Activated CD8-positive, alpha-beta memory T cell treated with anti-CD3 and anti-CD28 coated beads, Interleukin-2, amount 50 U/mL, for 24 hours (primary cell): ENCODE results near the gene ZNF202.
"Not testable (repeated sequence)": the region's sequence is repeated elsewhere in the genome, so short reads cannot be mapped to it uniquely, and the experiment has no call there.

ENCODE experiments used
- DNase-seq: peaks from one replicate; pipeline ENCODE4 v3.0.0-alpha.2; 2020; ENCODE audit errors: extremely low read depth

Gene ZNF202

DNA sequence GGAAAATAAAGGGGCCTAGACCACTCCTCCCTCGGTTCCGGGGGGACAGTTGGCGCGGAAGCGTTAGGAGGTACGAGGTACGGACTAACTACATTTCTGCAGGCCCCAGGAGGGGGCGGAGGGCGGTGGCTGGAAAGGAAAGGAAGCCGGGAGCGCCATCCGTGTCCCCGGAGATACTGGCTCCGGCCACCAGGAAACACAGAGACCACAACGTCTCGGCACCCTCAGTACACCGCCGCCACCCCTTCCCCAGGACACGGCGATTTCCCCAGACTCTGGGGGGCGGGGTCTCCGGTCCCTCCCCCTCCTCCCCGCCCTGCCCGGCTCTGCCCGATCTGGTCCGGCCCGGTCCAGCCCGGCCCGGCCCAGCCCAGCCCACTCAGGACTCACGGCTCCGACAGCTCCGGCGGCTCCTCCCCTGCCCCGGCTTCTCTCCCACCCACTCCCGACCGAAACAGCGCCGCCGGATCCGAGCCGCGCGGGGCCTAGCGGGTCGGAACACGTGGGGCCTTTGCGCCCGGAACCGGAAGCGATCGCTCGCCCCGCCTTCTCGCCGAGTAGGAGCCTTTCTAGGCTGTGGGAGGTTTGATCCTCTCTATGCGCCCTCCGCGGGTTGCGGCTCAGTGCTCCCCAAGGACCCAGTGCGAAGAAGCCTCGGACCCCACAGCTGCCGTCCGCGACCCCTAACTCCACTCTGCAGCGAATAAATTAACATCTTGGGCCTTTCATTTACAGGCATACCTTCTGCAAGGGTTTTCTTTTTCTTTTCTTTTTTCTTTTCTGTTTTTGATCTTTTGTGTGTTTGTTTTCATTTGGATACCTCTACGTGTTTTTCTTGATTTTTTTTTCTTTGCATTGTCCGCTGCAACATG lies at the start of gene ZNF202:
Gene ZNF202, minus strand, starts transcription at position 502 of the 872 bp plus-strand sequence. CDS start 10,772 bp downstream, outside the sequence.
- peak; percentile 72 for DNase-seq

DNA sequence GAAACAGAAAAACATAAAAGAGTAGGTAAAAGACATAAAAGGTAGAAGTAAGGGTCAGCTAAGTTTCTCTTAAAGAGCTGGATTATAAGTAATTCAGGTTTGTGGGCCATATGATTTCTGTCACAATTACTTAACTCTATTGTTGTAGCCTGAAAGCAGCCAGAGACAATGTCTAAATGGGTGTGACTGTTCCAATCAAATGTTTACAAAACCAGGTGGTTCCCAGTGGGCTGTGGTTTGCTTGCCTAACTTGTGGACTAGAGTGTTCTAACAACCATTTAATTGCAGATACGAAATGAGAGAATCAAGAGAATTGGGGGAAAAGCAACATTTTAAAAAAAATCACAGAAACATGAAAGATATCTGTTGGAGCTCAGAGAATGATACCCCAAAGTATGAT lies 42.1 kb upstream of the ZNF202 start:
- no peak for DNase-seq

DNA sequence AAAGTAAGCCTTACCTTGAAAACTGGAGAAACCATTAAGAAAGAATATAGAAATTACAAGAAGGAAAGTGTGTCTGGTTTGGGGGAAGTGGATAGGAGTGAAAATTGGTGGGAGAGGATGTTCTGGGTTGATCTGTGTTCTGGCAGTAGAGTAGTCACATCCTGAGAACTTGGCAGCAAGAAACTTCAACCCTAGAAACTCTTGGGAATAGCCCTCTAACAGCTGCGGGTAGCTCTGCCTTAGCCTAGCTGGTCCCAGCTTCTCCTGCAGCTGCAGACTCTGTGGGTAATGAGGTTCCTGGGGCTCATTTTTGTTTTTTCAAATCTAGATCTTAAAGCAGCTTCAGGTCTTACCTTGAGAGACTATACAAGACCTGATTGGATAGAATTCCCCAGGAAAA lies 37.1 kb upstream of the ZNF202 start:
- no peak for DNase-seq

DNA sequence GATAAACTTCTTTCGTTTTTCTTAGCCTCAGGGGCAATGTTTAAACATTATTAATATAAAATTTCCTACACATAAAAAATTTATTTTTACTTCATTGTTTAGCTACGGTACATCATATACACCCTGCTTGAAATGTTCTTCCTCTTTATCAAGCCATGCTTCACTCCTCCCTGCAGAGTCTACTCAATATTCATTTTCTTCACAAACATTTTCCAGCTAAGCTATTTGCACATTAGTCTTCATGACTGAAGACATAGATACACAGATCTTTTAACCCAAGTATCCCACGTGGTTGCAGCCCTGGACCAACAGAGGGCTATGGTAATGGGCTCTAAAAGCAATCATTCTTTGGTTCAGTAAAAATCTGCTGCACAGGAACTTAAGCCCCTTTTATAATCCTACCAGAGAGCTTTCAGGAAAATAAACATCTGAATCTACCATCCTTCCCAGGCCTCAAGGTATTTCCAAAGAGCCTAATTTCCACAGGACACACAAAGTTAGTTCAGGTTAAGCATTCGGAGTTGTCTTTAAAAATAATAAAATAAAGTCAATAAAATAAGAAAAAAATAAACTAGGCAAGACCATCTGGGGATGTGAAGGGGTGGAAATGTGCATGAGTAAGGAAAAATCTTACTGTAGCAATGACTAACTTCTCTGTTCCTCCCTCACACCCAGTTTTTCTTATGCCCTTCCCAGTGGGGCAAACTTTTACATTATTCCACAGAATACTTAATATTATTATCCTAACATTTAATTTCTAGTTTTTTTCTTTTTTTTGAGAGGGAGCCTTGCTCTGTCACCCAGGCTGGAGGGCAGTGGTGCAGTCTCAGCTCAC lies 34.5 kb upstream of the ZNF202 start:
- DNase-seq = no peak

DNA sequence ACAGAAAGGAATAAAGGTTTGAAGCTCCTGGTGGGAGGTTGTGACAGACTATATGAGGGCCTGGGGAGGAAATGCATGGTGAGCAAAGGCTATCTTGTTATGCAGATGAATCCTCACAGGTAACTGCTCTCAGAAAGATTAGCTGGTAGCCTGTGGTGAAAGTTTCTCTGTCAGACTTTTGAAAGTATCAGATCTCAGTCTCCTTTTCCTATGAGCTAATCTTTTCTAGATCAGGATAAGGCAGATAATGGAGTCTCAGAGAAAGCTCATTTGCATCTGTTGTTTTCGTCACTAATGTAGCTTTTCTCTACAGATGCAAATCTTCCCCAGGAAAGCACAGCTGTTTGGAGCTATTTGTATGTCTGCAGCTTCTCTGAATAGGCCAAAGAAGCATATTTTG lies 33.8 kb upstream of the ZNF202 start:
- no peak for DNase-seq

DNA sequence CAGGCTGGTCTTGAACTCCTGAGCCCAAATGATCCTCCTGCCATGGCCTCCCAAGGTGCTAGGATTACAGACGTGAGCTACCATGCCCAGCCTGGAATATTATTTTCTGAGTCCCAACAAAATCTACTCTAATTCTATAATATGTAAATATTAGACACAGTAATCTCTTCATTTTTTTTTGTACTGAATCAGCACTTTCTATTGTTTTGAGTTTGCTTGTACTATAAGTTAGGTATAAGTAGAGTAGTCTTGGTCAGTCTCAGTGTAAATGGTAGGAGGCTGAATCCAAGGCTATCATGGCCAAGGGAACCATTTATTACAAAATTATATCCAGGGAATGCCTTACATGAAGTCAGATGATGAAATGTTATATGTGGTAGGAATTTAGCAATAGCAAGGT lies 32.5 kb upstream of the ZNF202 start:
- no peak for DNase-seq

DNA sequence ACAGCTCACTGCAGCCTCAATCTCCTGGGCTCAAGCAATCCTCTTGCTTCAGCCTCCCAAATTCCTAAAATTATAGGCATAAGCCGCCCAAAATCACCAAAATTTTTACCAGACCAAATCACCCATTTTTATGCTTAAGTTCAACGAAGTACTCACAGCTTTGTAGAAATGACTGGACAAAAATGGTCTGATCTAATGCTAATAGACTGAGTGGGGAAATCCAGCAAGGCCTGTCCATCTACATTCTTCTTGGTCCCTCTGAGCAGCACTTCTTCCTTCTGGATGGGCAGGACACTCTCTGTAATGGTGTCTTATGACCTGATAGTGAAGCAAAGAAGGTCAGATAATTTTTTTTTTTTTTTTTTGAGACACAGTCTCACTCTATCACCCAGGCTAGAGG lies 31.6 kb upstream of the ZNF202 start:
- DNase-seq = no peak

DNA sequence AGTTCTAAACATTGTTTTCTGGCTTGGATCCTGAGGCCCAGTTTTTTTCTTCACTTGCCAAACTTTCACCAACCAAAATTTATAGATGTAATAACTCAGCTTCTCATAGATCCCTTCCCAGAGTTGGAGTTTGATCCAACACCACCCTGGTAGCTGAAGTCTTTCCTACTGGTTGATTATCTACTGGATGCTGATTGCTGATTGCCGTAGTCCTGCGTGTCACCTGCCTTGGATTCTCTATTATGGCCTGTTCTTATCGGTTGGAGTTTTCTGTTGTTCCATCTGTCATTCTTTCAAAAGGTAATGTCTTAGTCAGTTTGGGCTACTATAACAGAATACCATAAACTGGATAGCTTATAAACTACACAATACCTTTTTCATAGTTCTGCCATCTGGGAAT lies 30.2 kb upstream of the ZNF202 start:
- DNase-seq = no peak

DNA sequence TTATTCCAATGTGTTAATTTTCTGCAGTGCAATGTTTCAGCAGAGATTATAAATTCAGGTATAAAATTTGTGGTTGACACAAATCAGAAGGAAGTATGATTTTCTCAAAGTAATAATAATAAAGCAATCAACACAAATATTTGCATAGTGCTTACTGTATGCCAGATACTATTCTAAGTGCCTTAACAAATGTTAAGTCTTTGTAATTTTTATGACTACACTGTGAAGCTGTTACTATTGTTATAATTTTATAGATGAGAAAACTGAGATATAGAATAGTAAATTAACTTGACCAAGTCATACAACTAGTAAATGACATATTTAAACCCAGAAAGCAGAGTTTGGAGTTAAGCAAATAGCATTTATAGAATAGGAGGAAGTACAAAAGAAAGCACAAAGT lies 29.3 kb upstream of the ZNF202 start:
- no peak for DNase-seq

DNA sequence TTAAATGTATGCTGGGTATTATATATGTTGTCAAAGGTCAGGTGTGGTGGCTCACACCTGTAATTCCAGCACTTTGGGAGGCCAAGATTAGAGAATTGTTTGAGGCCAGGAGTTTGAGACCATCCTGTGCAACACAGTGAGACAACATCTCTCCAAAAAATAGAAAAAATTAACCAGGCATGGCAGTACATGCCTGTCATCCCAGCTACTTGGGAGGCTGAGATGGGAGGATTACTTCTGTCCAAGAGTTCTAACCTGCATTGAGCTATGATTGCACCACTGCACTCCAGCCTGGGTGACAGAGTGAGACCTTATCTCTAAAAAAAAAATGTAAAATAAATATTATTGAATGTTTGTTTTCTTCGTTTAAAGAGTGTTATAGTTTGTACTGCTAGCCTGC lies 24.1 kb upstream of the ZNF202 start:
- DNase-seq = no peak

DNA sequence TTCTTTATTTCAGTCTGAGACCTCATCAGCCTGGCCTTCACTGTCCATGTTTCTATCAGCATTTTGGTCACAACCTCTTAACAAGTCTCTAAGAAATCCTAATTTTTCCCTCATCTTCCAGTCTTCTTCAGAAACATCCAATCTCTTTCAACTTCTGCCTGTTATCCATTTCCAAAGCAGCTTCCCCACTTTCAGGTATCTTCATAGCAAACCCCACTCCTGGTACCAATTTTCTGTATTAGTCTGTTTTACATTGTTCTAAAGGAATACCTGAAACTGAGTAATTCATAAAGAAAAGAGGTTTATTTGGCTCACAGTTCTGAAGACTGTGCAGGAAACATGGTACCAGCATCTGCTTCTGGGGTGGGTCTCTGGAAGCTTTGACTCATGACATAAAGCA lies 21.0 kb upstream of the ZNF202 start:
- DNase-seq = no peak

DNA sequence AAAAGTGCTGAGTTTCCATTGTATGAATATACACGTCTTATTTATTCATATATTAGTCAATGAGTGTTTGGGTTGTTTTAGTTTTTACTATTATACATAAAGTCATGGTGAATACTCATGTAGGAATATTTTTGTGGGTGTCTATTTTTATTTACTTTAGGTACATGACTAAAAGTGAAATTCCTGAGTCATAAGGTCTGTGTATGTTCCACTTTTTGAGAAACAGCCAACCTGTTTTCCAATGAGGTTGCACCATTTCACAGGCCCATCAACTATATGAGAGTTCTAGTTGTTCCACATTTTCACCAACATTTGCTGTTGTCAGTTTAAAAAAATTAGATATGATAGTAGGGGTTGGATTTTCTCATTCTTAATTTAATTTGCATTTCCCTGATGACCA lies 19.4 kb upstream of the ZNF202 start:
- no peak for DNase-seq

DNA sequence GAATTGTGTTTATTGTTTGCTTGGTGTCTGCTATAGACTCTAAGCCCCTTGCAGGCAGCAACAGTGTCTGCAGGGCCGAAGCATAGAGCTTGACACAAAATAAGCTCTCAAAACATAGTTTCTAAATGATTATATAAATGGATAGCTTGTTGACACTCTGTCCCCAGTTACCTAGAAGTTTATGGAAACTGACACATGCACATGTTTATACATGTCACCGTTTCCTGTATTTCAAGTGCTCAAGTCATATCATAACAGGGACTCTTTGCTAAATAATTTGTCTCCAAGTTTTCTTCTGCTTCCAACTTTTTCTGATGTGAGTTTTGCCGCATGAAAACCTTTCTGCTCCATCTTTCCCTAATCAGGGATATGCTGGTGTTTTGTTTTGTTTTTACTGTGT lies 16.5 kb upstream of the ZNF202 start:
- no peak for DNase-seq

DNA sequence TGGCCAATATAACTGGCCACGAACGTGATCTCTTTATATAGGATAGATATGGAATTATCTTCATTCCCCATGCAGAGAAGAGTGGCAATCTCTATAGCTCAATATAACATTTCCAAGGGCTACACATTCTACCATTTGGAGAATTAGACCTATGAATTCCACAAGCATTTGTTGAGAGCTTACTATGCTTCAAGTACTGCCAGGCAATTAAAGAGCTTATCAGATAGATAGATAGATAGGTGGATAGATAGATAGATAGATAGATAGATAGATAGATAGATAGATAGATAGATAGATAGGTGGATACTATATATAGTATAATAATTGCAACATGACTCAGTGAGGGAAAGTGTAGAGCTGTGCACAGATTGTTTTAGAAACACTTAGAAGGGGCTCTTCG lies 14.4 kb upstream of the ZNF202 start:
- no peak for DNase-seq

DNA sequence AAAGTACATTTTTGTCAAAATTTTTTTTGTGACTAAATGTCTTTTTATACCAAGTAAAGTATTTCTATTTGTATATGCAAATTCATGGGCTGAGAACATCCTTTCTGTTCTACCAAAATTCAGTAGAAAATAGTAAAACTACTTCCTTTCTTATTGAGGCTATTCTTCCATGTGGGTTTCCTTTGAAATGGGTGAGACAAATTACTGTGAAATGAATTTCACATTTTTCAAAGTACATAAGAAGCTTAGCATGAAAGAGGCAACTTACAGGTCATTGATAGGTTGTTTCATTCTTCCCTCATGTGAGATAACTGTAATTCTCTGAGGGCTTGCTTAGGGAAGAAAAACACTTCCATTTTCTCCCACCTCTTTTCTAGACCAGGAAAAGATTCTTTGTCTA lies 13.9 kb upstream of the ZNF202 start:
- DNase-seq = no peak

DNA sequence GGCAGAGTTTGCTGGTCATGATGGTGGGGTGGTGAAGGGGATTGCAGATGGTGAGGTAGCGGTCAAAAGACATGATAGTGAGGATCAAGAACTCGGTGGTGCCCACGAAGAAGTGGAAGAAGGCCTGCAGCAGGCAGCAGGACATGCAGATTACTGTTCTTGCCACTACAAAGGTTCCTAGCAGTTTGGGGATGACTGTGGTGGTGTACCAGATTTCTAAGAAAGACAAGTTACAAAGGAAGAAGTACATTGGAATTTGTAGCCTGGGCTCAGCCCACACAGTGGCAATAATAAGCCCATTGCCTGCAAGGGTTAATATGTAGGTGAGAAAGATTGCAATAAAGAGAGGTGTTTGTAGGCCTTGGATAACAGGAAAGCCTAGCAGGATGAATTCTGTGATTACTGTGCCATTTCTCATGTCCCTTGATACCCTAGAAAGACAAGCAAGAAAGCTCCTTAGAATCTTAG lies 12.7 kb upstream of the ZNF202 start, which contains the start of gene OR6X1:
Gene OR6X1, minus strand, starts transcription at position 418 of the 468 bp plus-strand sequence. Its CDS starts 0 bp downstream, at position 418.
- no peak for DNase-seq

DNA sequence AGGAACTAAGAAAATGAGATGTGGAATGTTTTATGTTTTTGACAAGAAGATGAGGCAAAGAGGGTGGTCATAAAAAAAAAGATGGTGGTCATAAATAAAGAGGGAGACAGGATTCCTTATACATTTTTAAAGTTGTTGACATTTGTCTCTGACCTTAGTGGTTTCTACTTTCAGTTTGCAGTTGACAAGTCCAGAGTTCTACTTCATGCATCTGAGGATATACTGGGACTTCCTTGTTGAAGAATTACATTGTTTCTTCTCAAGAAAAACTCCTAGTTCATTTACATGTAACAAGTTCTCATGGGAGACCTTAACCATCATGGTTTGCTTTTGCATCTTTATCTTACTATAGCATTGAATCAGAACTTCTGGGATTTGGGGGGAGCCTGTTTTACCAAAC lies 11.7 kb upstream of the ZNF202 start:
- DNase-seq = no peak

DNA sequence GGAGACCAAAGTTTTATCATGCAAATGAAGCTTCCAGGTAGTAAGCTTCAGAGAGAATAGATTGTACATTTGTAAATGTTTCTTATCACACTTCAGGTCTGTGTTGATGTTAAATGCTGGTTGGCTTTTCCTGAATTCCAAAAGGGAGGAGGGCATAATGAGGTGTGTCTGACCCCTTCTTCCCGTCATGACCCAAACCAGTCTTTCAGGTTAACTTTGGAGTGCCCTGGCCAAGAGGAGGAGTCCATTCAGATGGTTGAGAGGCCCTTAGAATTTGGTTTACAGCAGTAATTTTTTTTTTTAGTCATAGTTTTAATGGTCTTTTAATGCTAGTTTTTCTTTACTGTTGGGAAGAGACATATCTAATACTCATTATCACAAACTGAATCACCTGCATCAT lies 10.3 kb upstream of the ZNF202 start:
- DNase-seq = no peak

DNA sequence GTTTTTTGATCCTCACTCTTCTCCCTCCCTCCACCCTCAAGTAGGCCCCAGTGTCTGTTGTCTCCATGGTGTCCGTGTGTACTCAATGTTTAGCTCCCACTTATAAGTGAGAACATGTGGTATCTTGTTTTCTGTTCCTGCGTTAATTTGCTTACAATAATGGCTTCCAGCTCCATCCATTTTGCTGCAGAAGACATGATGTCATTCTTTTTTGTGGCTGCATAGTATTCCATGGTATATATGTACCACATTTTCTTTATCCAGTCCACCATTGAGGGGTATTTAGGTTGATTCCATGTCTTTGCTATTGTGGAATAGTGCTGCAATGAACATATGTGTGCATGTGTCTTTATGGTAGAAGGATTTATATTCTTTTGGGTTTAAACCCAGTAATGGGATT lies 6.9 kb upstream of the ZNF202 start:
- DNase-seq = not testable (repeated sequence)

DNA sequence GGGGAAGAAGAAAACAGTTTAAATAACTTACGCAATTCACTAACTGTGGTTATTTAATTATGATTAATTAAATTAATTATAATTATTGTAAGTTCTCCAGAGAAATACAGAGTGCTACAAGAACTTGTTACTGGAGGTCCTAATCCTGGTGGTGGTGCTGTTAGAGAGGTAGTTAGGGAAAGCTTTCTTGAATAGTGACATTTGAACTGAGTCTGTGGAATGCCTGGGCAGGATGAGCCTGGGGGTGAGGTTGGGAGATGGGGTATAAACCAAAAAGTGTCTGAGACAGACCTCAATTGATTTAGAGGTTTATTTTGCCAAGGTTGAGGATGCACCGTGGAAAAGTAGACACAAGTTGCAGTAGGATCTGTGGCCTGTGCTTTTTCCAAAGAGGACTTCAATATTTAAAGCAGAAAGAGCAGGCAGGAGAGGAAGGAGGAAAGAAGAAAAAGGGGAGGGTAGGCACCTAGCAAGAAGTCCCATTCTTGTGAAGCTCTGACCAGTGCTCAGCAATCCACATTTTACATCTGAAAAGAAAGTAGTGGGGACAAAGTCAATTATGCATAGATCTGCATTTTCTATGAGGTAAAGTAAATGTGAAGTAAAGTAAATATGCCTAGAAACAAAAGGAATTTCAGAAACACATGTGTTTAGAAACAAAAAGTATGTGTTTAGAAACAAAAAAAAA lies 4.4 kb upstream of the ZNF202 start:
- no peak for DNase-seq

DNA sequence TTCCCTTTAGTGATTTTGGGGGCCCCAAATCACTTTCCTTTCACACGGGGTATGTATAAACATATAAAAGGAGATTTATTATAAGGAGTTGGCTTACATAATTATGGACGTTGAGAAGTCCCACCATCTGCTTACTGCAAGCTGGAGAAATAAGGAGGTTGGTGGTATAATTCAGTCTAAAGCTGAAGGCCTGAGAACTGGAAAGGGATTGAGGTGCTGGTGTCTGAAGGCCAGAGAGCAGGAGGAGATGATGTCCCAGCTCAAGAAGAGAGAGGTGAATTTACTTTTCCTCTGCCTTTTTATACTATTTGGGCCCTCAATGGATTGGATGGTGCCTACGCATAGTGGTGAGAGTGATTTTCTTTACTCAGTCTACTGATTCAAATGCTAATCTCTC lies 1.3 kb upstream of the ZNF202 start:
- DNase-seq = no peak

DNA sequence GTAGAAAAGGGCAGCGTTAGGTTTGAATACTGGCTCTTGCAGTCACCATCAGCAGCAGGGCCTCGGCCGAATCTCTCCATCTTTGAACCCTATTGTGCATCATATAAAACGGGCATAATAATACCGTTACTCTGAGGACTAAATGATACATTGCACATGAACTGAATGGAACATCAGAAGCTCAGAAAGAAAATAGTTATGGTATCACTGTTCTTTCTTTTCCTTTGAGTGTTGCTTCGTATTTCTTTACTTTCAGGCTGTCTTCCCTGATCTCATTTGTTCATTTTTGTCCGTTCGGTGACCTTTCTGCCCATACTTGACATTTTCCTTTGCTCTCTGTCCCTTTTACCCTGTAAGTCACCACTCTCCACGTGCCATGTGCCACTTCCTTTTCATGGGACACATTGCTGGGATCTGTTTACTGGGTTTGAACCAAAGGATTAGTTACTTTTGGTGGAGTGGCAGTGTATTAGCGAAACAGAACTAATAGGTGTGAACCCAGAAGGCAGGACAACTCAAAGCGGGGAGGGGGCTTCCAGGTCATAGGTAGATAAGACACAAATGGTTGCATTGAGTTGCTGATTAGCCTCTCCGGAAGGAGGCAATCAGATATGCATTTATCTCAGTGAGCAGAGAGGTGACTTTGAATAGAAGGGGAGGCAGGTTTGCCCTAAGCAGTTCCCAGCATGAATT lies 717 bp upstream of the ZNF202 start:
- no peak for DNase-seq
